Hepatocyte (in vitro differentiated cells): ENCODE data around the gene CDYL. TPM values are rescaled to one million over a fixed set of nuclear protein-coding genes. Genes with fewer than 3 reads are reported as not detected.

Experiments
- DNase-seq: peaks from one replicate; pipeline ENCODE4 v3.0.0-alpha.2; 2016; ENCODE audit warnings: low spot score
- H2AFZ ChIP-seq: fragments of 200-600 bp; sonication (generic); 2 replicates; pipeline ENCODE4 v1.6.0; 2016; ENCODE audit warnings: antibody characterized with exemption, mild to moderate bottlenecking
- H3K27ac ChIP-seq: fragments of 200-600 bp; sonication (generic); 2 replicates; pipeline ENCODE4 v1.5.1; 2016; ENCODE audit warnings: mild to moderate bottlenecking
- H3K27me3 ChIP-seq: fragments of 200-600 bp; sonication (generic); 2 replicates; pipeline ENCODE4 v1.6.1; 2016
- H3K36me3 ChIP-seq: fragments of 200-600 bp; sonication (generic); replicated peaks from 2 replicates; pipeline ENCODE4 v1.5.1; 2016; ENCODE audit warnings: low read depth; ENCODE audit not compliant: insufficient read depth
- H3K4me1 ChIP-seq: fragments of 200-600 bp; sonication (generic); 2 replicates; pipeline ENCODE4 v1.5.1; 2016; ENCODE audit warnings: mild to moderate bottlenecking, moderate library complexity; ENCODE audit not compliant: insufficient read depth
- H3K4me2 ChIP-seq: fragments of 200-600 bp; sonication (generic); 2 replicates; pipeline ENCODE4 v1.6.0; 2016
- H3K4me3 ChIP-seq: fragments of 200-600 bp; sonication (generic); 2 replicates; pipeline ENCODE4 v1.5.1; 2016; ENCODE audit warnings: mild to moderate bottlenecking
- H3K79me2 ChIP-seq: fragments of 200-600 bp; sonication (generic); 2 replicates; pipeline ENCODE4 v1.6.0; 2017; ENCODE audit warnings: mild to moderate bottlenecking
- H3K9me2 ChIP-seq: fragments of 200-600 bp; sonication (generic); replicated peaks from 2 replicates; pipeline ENCODE4 v1.6.0; 2017; ENCODE audit warnings: mild to moderate bottlenecking; ENCODE audit not compliant: insufficient read depth
- H3K9me3 ChIP-seq: fragments of 200-600 bp; sonication (generic); 2 replicates; pipeline ENCODE4 v1.5.1; 2016; ENCODE audit warnings: low read depth, mild to moderate bottlenecking
- H4K20me1 ChIP-seq: fragments of 200-600 bp; sonication (generic); 2 replicates; pipeline ENCODE4 v1.6.0; 2016; ENCODE audit warnings: mild to moderate bottlenecking; ENCODE audit not compliant: insufficient read depth, poor library complexity, severe bottlenecking
- EZH2 ChIP-seq: fragments of 200-600 bp; sonication (generic); IDR thresholded peaks from 2 replicates; pipeline ENCODE4 v1.6.1; 2016; ENCODE audit warnings: antibody characterized with exemption, mild to moderate bottlenecking, borderline replicate concordance
- EZH2phosphoT487 ChIP-seq: fragments of 200-600 bp; sonication (generic); IDR thresholded peaks from one replicate; pipeline ENCODE4 v1.6.1; 2018; ENCODE audit warnings: antibody characterized with exemption, mild to moderate bottlenecking, low read depth, moderate library complexity; ENCODE audit not compliant: unreplicated experiment, severe bottlenecking
- WGBS: methylation state at CpG from one replicate; pipeline ENCODE4 v1.1.6; 2016; ENCODE audit warnings: low lambda C conversion rate; ENCODE audit errors: missing lambda C conversion rate; 5-methylcytosine and 5-hydroxymethylcytosine counted together
- polyA plus RNA-seq: library from polyadenylated mRNA; unstranded; fragments of >200 nt; fragmentation: Nextera tagmentation; extraction: Ambion mirVana; gene quantifications from 2 replicates; pipeline ENCODE4 v1.2.1, GENCODE V29; 2016
- total RNA-seq: library from RNA; depleted of rRNA; stranded (reverse); fragments of >200 nt; gene quantifications from 2 replicates; pipeline ENCODE4 v1.2.3, GENCODE V29; 2014
- TF ChIP-seq, protein P1 (sequence below): fragments of 200-600 bp; sonication (generic); IDR thresholded peaks from 2 replicates; pipeline ENCODE4 v1.5.1; 2016; ENCODE audit warnings: antibody characterized with exemption, mild to moderate bottlenecking; ENCODE audit not compliant: poor library complexity

CDYL gene
- total and polyA plus RNA-seq, 2 experiments from 2014 or later = 25.3 to 30.4 TPM

DNA sequence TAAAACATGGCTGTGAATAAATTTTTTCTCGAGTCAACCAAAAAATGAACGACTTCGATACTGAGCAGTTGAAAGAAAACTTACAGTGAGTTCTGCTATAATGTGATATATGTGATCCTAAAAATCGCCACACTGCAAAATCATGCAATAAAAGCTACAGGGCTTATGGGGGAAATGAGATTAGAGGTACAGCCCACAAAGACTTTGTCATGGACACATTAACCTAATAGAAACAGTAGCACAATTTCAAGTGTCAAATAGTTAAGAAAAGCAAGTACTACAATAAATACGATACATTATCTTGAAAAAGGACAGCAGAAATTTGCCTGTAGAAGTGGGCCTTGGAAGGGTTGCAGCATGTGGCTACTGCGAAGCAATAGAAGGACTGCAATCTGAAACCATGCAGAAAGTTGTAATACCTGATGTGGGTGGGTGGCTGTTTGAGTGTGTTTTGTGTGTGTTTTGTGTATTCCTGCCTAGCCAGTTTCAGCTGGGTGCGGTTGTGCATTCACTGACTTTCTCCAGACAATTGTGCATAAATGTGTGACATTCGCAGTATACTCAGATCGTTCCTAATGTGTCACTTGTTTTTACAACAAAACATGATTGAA is 148.6 kb downstream of the CDYL start:
- Histone ChIP-seq H3K9me3 (no peaks in the 10 kb centered on the region), H3K36me3 (no peaks in the 10 kb centered on the region), H3K27me3 (no peaks in the 10 kb centered on the region), H3K4me2 (no peak overlapping the region), H3K79me2 (peaks cover 87% of the 10 kb centered on the region), H2AFZ (no peak overlapping the region), H4K20me1 (peaks cover 6% of the 10 kb centered on the region), H3K9me2 (no peaks in the 10 kb centered on the region), H3K27ac (no peak overlapping the region), H3K4me3 (no peak overlapping the region), H3K4me1 (peaks cover 3% of the 10 kb centered on the region)
- DNase-seq = no peak
- TF ChIP-seq EZH2 = no peak
- TF ChIP-seq, protein P1, sequence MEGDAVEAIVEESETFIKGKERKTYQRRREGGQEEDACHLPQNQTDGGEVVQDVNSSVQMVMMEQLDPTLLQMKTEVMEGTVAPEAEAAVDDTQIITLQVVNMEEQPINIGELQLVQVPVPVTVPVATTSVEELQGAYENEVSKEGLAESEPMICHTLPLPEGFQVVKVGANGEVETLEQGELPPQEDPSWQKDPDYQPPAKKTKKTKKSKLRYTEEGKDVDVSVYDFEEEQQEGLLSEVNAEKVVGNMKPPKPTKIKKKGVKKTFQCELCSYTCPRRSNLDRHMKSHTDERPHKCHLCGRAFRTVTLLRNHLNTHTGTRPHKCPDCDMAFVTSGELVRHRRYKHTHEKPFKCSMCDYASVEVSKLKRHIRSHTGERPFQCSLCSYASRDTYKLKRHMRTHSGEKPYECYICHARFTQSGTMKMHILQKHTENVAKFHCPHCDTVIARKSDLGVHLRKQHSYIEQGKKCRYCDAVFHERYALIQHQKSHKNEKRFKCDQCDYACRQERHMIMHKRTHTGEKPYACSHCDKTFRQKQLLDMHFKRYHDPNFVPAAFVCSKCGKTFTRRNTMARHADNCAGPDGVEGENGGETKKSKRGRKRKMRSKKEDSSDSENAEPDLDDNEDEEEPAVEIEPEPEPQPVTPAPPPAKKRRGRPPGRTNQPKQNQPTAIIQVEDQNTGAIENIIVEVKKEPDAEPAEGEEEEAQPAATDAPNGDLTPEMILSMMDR = no peak
- TF ChIP-seq EZH2phosphoT487 = no peak
- WGBS = 87% methylated on average over 9 of the region's 9 CpGs

DNA sequence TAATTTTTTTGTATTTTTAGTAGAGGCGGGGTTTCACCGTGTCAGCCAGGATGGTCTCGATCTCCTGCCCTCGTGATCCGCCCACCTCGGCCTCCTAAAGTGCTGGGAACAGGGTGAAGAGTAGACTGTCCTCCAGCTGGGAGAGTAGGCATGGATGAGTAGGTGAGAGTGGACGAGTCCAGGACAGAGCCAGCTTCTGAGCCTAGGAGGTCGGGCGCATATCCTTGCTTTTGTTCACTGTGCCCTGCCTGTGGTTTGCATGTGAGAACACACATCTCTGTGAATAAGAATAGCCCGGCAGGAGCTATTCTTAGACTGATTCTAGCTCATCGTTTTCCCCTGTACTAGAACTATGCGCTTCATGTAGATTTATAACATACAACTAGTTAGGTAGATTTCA is 149.4 kb downstream of the CDYL start:
- Histone ChIP-seq H3K27me3 (no peaks in the 10 kb centered on the region), H3K79me2 (peaks cover 89% of the 10 kb centered on the region), H2AFZ (no peak overlapping the region), H3K9me2 (no peaks in the 10 kb centered on the region), H3K4me3 (no peak overlapping the region), H3K4me2 (no peak overlapping the region), H3K9me3 (no peaks in the 10 kb centered on the region), H3K4me1 (peaks cover 3% of the 10 kb centered on the region), H3K36me3 (no peaks in the 10 kb centered on the region), H4K20me1 (peaks cover 6% of the 10 kb centered on the region), H3K27ac (no peak overlapping the region)
- WGBS = 85% methylated on average over 12 of the region's 12 CpGs
- TF ChIP-seq EZH2phosphoT487 = no peak
- TF ChIP-seq, protein P1 = no peak
- TF ChIP-seq EZH2 = no peak
- no peak for DNase-seq

DNA sequence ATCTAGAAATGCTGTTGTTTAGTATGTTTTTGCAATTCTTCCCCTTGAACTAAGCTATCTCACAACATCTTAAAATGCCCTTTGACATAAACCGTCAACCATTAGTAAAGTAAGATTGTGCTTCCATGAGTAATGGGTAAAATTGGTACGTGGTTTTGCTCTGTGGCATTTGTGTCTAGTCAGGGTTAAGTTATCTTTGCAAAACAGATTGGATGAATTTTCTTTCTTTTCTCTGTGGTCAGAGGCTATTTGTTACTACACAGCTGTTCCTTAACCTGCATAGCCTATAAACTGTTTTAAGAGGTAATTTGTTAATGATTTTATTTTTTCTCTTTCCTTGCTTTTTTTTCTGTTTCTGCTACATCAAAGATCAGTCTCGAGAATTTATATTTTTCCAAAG is 152.2 kb downstream of the CDYL start:
- TF ChIP-seq EZH2 (no peak), EZH2phosphoT487 (no peak)
- TF ChIP-seq, protein P1 = no peak
- H3K27ac ChIP-seq = no peak overlapping the region
- H3K27me3 ChIP-seq = no peaks in the 10 kb centered on the region
- DNase-seq = no peak
- H3K4me3 ChIP-seq = no peak overlapping the region
- 62% methylated on average over 3 of the region's 3 CpGs for WGBS
- H4K20me1 ChIP-seq = peaks cover 6% of the 10 kb centered on the region
- H3K9me3 ChIP-seq = no peaks in the 10 kb centered on the region
- H3K9me2 ChIP-seq = no peaks in the 10 kb centered on the region
- H3K4me1 ChIP-seq = peaks cover 16% of the 10 kb centered on the region
- H3K4me2 ChIP-seq = no peak overlapping the region
- H3K79me2 ChIP-seq = peaks cover 95% of the 10 kb centered on the region
- H2AFZ ChIP-seq = no peak overlapping the region
- H3K36me3 ChIP-seq = no peaks in the 10 kb centered on the region
